ENCODE results near the gene GNAI2. TPM values are rescaled to one million over a fixed set of nuclear protein-coding genes. Genes with fewer than 3 reads are reported as not detected.
"Not testable (repeated sequence)": the region's sequence is repeated elsewhere in the genome, so short reads cannot be mapped to it uniquely, and the experiment has no call there.

GNAI2 gene
- total RNA-seq, 1 donor from 2014 or later = 1,142 TPM

DNA sequence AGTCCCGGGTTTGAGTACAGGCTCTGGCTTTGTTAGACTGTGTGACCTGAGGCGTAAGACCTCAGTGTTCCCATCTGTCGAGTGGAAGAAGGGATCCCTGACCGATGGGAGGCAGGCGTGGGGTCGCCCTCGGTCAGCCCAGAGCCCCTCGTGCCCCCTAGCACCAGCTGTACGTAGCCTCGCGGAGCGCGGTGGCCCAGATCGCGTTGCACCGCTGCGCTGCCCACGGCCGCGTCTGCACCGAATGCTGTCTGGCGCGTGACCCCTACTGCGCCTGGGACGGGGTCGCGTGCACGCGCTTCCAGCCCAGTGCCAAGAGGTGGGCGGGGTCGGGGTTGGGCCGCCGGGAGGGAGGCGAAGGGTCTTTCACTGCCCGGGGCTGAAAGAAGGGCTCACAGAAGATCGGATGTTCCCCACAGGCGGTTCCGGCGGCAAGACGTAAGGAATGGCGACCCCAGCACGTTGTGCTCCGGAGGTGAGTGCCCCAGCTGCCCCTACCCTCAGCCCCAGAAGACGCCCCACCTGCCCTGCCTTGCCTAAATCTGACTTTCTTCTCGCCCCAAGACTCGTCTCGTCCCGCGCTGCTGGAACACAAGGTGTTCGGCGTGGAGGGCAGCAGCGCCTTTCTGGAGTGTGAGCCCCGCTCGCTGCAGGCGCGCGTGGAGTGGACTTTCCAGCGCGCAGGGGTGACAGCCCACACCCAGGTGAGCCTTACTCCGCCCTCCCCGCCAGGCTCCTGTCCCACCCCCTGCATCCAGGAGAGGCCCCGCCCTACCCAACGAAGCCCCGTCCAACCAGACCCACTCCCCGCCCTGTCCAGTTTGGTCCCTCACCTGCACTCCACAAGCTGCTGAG lies 39.4 kb downstream of the GNAI2 start:
- no peak for DNase-seq (ENCODE audit: extremely low read depth, low read depth, low spot score)

DNA sequence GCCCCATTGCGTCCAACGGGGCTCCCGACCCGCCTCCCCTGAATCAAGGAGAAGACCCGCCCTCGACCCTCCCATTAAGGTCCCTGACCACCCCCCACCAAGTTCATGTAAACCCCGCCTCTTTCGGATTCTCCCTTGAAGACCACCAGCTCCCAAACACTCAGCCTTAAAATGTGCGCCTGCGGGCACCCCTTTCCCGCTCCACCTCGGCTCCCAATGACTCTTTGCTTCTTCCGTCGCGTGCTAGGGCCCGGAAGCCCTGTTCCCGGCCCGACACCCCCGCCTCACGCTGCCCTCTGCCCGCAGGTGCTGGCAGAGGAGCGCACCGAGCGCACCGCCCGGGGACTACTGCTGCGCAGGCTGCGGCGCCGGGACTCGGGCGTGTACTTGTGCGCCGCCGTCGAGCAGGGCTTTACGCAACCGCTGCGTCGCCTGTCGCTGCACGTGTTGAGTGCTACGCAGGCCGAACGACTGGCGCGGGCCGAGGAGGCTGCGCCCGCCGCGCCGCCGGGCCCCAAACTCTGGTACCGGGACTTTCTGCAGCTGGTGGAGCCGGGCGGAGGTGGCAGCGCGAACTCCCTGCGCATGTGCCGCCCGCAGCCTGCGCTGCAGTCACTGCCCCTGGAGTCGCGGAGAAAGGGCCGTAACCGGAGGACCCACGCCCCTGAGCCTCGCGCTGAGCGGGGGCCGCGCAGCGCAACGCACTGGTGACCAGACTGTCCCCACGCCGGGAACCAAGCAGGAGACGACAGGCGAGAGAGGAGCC lies 40.2 kb downstream of the GNAI2 start:
- no peak for DNase-seq (ENCODE audit: extremely low read depth, low read depth, low spot score)

DNA sequence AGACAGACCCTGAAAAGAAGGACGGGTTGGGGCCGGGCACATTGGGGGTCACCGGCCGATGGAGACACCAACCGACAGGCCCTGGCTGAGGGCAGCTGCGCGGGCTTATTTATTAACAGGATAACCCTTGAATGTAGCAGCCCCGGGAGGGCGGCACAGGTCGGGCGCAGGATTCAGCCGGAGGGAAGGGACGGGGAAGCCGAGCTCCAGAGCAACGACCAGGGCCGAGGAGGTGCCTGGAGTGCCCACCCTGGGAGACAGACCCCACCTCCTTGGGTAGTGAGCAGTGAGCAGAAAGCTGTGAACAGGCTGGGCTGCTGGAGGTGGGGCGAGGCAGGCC lies 40.7 kb downstream of the GNAI2 start:
- no peak for DNase-seq (ENCODE audit: extremely low read depth, low read depth, low spot score)

GRCh38 chr3:50278123-50278879 lies 42.3 kb downstream of the GNAI2 start:
- DNase-seq (ENCODE audit: extremely low read depth, low read depth, low spot score) = no peak

DNA sequence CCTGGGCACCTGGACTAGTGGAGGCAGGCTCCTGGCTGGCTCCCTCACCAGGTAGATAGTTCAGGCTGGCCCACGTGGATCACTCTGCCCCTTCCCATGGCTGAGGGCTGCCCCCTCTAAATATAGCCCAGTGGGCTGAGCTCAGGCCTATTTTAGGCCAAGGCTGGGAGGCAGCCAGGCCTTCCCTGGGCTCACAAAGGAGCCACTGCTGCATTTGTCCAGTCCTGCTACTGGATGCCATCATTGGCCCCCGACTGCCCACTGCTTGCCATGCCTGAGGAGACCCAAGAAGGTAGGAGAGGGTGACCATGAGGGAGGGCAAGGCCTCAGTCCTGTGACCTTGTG lies 42.8 kb downstream of the GNAI2 start, which contains the start of gene LSMEM2:
Gene LSMEM2, plus strand, starts transcription at position 208 of the 345 bp plus-strand sequence. Its CDS starts 27 bp downstream, at position 235.
- no peak for DNase-seq (ENCODE audit: extremely low read depth, low read depth, low spot score)

- DNase-seq (ENCODE audit: extremely low read depth, low read depth, low spot score) = no peak
Measured at GRCh38 chr3:50279255-50280016, 43.4 kb downstream of the GNAI2 start.

DNA sequence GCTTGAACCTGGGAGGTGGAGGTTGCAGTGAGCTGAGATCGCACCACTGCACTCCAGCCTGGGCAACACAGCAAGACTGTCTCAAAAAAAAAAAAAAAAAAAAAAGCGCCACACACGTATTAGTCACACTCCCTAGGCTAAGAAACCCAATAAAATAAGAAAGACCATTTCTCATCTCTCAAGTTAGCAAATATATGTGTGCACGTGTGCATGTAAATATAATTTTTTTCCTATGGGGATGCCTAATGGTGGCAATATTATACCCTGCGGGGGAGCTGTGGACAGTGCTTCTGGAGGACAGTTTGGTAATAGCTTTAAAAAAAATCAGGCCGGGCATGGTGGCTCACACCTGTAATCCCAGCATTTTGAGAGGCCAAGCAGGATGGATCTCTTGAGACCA lies 48.1 kb downstream of the GNAI2 start:
- not testable (repeated sequence) for DNase-seq (ENCODE audit: extremely low read depth, low read depth, low spot score)

- no peak for DNase-seq (ENCODE audit: extremely low read depth, low read depth, low spot score)
Measured at GRCh38 chr3:50286322-50287227, 50.6 kb downstream of the GNAI2 start.

- no peak for DNase-seq (ENCODE audit: extremely low read depth, low read depth, low spot score)
Measured at GRCh38 chr3:50287262-50287661, 51.3 kb downstream of the GNAI2 start.

GRCh38 chr3:50288387-50289007 lies 52.5 kb downstream of the GNAI2 start:
- DNase-seq (ENCODE audit: extremely low read depth, low read depth, low spot score) = no peak

DNA sequence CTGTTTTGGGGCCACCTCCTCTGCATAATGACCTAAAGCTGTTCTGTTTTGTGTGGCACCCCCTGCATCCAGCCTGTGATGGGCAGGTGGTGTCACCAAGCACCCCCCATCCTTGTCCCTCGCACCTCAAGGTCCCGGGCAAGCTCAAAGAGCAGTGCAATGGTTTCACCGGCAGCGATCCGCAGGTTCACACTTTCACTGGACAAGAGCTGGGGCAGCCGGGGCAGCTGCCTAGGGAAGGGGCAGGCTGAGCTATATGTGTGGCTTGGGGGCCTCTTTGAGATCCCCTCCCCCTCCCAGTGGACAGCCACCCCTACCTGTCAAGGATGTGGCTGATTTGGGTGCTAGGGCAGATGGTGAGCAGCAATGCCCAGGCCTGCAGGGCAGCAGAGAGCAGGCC lies 53.1 kb downstream of the GNAI2 start:
- DNase-seq (ENCODE audit: extremely low read depth, low read depth, low spot score) = no peak

- no peak for DNase-seq (ENCODE audit: extremely low read depth, low read depth, low spot score)
Measured at GRCh38 chr3:50290161-50290641, 54.2 kb downstream of the GNAI2 start.

- peak; percentile 70 for DNase-seq (ENCODE audit: extremely low read depth, low read depth, low spot score)
Measured at GRCh38 chr3:50292159-50293078, 56.4 kb downstream of the GNAI2 start, which contains the start of gene IFRD2. Gene IFRD2, minus strand, starts transcription at chr3:50292429. Its CDS starts 155 bp downstream, at chr3:50292274.

DNA sequence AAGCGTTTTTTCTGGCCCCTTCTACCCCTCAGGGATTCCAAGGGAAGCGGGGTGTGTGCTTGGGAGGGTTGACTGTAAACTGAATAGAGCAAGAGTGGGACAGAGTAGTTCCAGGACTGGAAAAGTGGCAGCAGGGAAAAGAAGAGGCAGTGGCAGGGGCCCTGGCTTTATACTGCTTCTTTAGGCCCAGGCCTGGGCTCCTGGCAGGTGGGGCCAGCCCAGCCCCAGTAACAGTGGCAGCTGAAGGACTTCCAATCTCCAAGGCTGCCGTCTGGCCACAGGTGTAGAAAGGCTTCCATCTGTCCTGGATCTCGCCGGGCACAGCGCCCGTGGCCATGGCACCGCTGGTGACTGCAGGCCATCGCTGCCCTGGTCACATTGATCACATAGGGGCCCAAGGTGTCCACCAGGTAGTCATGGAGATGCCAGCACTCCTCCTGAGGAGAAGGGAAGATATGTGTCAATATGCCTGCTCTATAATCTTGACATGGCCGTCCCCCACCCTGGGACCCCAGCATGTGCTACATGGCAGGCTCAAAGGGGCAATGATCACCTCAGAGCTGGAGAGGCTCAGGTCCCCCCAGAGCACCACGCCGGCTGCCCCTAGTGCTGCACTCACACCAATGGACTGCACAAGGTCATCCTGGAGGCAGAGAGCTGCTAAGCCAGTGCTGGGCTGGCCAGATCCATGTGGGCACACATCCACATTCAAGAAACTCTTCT lies 57.2 kb downstream of the GNAI2 start:
- DNase-seq (ENCODE audit: extremely low read depth, low read depth, low spot score) = no peak

DNA sequence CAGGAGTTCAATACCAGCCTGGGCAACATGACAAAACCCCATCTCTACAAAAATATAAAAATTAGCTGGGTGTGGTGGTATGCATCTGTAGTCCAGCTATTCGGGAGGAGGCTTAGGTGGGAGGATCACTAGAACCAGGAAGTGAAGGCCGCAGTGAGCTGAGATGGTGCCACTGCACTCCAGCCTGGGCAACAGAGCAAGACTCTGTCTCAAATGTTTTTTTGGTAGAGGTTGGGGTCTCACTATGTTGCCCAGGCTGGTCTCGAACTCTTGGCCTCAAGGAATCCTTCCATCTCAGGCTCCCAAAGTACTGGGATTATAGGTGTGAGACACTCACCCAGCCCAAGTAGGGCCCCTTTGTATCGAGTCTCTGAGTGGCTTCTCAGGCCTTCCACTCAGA lies 58.1 kb downstream of the GNAI2 start:
- no peak for DNase-seq (ENCODE audit: extremely low read depth, low read depth, low spot score)

DNA sequence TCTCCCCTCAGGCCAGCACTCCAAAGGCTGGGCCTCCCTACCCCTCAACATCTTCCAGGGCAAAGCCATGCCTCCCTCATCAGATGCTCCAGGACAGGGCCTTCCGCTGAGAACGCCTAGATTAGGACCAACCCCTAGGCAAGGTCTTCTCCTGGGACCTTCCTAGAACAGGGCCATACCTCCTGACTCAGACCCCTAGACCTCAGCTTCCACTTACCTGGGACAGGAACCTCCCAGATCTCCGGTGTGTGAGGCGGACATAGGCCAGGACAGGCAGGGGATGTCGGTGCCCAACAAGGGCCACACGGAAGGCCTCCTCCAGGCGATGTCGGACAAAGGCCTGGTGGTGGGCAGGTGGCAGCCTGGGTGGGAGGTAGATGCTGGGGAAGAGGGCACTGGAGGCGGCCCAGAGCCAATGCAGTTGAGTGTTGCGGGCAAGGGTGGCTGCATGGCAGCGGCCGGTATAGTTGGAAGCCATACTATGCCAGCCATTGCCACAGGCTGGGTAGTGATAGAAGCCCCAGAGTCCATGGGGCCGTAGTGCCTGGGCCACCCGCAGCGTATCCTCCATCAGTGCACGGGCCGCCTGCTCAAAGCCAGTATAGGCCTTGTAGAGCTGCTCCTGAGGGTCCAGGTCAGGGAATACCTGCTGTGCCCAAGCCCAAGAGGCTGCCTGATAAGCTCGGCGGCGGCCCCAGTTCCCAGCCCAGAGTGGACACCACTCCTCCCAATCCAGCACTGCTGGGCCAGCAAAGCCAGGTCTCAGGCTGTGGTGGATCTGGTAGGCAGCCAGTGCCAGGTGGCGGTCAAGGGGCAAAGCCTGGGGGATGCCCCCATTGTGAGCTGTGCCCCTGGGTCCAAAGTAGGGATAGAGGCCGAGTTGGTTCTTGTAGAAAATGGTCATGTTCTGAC lies 58.7 kb downstream of the GNAI2 start:
- DNase-seq (ENCODE audit: extremely low read depth, low read depth, low spot score) = no peak
